Glomerular visceral epithelial cell (primary cell): ENCODE measurements around the gene PDHA1.

ENCODE experiments used
- DNase-seq: peaks from one replicate; pipeline ENCODE4 v3.0.0-alpha.2; 2016; ENCODE audit errors: extremely low spot score

Gene PDHA1

GRCh38 chrX:19375546-19375945 is 31.8 kb downstream of the PDHA1 start:
- DNase-seq = no peak

- no peak for DNase-seq
Measured at GRCh38 chrX:19377799-19378198, 34.1 kb downstream of the PDHA1 start.

- no peak for DNase-seq
Measured at GRCh38 chrX:19381326-19381725, 37.6 kb downstream of the PDHA1 start.

GRCh38 chrX:19382555-19383145 is 38.9 kb downstream of the PDHA1 start:
- peak; percentile 20 for DNase-seq

GRCh38 chrX:19386679-19387078 is 43.0 kb downstream of the PDHA1 start:
- DNase-seq = no peak

GRCh38 chrX:19388064-19388679 is 44.4 kb downstream of the PDHA1 start:
- DNase-seq = no peak

GRCh38 chrX:19388741-19389140 is 45.0 kb downstream of the PDHA1 start:
- DNase-seq = no peak

GRCh38 chrX:19389227-19389845 is 45.6 kb downstream of the PDHA1 start:
- no peak for DNase-seq

GRCh38 chrX:19392078-19392477 is 48.4 kb downstream of the PDHA1 start:
- DNase-seq = no peak

- no peak for DNase-seq
Measured at GRCh38 chrX:19392703-19393102, 49.0 kb downstream of the PDHA1 start.

GRCh38 chrX:19403696-19404095 is 60.0 kb downstream of the PDHA1 start:
- no peak for DNase-seq

GRCh38 chrX:19410259-19410658 is 66.5 kb downstream of the PDHA1 start:
- DNase-seq = no peak
